ENCODE results near the gene ATP2B3.

Gene ATP2B3

DNA sequence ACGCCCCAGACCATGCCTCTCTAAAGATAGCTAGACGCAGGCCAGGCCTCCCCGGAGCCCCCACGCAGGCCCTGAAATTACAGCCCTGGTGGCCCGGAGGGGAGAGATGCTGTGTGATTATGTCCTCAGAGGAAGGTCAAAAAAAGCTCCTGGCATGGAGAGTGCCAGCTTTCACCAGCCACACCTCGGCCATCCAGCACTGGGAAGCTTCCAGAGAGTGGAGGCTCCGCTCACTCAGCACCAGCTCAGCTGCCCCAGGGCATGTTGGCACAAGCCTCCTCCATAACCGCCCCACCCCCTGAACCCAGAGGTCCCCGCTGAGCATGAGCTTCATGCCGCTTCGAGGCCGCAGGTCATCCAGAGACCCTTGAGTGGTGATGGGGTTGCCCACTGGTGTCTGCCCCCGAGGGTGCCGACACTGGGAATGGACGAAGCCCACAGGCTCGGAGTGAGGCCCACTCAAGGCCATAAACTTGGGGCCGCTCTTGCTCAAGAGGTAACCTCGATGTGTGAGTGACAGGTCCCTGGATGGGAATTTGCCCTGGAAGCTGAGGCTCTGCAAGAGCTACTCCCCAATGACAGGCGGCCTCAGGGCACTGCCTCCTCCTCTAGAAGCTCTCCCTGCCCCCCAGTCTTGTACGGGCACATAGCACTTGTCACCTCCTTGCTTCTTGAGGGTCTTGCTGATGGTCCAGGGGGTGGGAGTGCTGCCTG lies 27.1 kb upstream of the ATP2B3 start:
- DNase-seq: no peak

DNA sequence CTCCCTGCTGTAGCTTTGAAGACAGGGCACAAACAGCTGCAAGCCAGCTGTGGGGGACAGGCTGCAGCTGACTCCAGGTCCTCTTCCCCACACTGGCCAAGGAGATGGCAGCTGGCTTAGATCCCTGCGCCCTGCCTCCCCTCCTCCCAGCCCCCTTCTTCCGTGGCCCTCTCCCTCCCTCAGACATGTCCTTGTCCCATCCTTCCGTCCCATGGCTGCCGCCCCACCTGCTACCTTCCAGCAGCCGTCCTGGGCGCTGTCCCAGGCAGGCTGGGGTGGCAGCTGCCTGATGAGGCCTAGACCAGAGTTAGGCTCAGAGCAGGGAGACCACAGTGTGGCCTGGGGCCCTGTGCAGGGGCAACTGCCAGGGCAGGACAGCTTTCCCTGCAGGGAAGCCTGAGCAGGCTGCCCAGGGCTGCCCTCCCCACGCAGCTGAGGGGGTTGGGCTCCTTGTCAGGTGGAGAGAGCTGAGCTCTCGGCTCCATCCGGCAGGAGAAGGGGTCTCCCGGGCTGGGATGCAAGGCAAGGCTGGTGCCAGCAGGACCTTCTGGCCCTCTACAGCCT lies 26.0 kb upstream of the ATP2B3 start:
- DNase-seq: no peak

DNA sequence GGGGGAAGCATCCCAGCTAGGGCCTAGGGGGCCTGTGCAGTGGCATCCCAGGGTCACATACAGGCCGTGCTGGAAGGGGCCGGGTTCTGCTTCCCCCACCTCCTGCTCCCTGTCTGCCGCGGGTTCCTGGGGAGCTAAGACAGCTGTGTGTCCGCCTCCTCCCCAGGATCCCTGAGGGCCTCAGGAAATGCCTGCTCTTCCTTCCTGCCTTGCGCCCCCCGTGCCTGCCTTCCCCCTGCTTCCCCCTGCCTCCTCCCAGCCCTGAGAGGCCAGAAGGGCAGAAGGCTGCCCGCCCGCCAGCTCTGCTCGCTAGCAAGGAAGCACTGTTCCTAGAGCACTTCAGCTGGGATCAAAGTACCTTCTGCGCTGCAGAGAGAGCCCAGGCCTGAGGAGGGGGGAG lies 25.5 kb upstream of the ATP2B3 start:
- no peak for DNase-seq

DNA sequence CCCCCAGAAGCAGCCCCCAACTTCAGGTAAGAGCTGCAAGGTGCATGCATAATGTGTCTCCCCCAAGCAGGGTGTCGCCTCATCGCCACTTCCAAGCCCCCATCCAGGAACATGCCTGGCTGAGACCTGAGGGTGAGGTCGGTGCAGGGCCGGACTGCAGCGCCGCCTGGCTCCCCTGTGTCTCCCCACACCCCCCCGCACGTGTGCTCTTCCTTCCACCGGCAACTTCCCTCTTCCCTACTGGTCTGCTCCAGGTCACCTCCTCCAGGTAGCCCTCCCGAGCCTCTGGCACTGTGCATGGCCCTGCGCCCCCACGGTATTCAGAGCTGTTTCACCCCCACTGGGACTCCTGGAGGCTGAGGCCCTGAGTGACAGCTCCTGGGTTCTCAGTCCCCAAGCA lies 24.9 kb upstream of the ATP2B3 start:
- DNase-seq: no peak

DNA sequence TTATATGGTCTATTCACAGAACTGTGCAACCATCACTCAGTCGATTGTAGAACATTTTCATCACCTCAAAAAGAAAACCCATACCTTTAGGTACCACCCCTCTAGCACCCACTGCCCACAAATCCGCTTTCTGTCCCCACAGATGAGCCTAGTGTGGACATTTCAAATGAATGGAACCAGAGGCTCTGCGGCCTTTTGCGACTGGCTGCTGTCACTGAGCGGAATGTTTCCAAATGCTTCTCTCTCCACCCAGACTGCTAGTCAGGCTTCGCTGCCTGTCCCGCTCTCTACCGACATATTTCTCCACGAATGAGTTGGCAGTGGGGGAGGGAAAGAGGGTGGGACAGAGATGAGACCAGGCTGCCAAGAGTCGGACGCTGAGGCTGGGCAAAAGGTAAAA lies 24.4 kb upstream of the ATP2B3 start:
- no peak for DNase-seq

DNA sequence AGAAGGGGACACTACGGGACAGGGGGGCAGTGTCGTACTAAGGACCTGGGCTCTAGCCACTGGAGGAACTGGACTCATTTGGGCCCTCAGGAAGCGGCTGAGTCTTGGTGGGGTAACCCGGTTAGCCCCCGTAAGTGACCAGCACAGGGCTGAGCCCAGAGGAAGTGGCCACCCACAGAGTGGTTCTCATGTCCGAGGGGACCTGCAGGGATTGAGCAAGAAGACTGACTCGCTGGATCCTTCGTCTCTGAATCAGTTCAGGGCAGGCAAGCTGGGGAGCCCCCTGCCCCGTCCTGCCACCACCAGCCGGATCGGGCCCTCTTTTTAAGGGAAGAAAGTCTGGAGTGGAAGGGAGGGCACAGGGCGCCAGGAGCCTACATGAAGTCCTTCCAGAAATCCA lies 23.4 kb upstream of the ATP2B3 start:
- DNase-seq: no peak

DNA sequence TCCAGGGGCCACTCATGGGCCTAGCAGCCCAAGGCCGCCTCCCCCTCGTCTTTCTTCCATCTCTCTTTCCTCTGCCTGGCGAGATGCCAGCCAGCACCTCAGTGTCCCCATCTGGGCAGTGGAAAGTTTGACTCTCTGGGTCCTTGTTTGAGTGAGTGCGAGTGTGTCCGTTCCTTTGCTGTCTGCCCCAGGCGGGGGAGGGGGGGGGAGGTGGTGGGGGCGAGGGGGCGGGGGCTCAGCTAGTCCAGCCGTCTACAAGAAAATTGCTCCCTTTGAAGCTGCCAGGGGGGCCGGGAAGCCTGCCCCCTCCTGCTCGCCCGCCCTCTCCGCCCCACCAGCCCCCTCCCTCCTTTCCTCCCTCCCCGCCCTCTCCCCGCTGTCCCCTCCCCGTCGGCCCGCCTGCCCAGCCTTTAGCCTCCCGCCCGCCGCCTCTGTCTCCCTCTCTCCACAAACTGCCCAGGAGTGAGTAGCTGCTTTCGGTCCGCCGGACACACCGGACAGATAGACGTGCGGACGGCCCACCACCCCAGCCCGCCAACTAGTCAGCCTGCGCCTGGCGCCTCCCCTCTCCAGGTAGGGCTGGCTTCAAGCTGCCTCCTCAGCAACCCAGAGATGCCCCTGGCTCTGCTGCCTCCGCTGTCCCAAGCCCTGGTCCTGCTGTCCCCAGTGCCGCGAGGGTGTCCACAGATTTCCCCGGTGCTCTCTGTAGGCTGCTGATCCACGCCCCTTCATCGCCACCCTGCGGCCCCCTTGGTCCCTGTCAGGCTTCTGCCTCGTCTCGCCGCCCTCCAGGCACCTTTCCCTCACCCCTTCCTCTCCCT lies 22.7 kb upstream of the ATP2B3 start, which contains the start of gene BGN:
Gene BGN, plus strand, starts transcription at position 440 of the 821 bp plus-strand sequence. CDS start 9,652 bp downstream, outside the sequence.
- no peak for DNase-seq

DNA sequence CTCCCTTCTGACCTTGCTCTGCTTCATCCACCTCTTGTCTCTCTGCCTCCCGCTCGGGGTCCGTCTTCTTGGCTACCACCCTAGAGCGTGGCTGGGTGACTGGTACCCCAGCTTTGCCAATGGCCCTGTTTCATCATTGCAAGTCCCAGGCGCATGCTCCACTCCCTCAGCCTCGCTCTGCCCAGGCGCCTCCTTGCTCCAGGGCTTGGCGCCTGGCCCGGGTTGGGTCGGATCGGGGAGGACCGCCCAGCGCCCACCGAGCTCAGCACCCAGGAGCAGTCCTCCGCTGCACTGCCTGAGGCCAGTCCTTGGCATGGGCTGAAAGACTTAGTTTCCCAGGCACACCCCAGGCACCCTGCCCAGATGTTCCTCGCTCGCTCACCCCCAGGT lies 22.1 kb upstream of the ATP2B3 start:
- DNase-seq: no peak

DNA sequence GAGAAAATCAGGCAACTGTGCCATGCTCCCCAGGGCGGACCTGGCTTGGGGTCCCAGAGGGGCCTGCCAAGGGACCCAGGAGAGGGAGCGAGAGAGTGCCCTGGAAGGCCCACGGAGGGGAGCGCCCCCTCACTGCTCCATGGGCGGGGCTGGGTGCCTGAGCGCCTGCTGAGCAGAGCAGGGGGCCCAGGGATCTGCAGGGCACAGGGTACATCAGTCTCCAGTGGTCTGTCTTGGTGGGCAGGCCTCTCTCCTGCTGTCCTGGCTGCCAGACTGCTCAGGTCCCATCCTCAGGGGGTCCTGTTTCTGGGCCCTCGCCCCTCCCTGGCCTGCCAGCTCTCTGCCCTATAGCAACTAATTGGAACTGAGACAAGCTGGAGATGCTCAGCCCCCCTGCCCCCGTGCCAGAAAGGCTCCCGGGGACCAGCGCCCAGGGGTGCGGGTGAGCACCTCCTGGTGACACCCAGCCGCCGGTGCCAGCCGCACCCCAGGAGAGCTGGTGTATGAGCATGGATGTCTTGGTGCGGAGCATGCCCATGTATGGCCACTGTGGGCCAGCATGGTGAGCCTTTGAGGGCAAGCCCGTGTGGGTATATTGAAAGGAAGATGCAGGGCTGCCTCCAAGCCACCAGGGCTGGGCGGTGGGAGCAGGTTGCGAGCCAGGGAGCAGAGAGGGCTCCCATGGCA lies 21.4 kb upstream of the ATP2B3 start:
- no peak for DNase-seq

DNA sequence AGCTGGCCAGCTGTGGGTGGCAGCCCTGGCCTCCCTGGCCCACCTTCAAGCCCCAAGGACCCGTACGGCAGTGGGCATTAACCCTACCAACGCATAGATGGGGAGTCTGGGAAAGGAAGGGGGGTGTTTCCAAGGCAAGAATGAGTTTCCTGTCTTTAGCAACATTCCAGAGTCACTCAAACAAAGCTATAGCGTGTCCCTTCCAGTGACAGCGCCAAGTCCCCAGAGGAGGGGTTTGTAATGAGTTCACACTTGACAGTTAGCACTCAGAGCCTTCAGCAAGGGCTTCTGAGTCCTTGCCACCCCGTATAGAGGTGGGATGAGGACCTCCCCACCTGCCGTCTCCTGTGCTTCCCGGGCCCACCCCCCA lies 20.9 kb upstream of the ATP2B3 start:
- no peak for DNase-seq

DNA sequence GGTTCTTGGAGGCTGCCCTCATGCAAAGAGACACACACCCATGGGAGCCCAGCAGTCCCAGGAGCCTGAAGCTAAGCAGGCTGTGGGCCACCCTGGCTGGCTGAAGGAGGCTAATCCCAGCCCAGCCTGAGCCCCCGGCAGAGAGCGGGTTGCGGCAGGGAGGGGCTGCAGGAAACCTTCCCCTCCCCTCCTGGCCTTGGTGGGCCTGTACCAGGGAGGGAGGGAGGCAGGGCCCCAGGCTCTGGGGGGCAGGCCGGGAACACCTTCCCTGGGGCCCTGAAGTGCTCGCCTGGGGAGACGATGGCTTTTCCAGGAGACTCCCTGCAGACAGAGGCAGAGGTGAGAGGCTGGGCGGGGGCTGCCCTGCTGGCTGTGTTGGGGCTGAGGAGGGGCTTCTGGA lies 19.0 kb upstream of the ATP2B3 start:
- DNase-seq: no peak

DNA sequence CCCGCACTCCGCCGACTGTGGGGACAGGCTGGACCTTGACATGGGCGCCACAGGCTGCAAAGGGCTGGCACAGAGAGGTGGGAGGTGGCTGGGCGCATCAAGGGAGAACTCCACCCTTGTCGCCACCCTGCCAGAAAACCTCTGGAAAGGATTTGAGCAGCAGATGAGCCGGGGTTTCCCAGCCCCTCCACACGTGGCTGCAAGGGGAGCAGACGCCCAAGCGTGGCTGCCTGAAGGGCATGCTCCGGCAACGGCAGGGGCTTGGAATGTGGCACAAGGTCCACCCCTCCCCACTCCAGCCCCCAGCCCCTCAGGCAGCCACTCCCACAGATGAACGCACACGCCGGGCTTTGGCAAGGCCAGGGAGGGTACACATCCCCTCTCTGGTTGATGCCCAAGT lies 18.1 kb upstream of the ATP2B3 start:
- DNase-seq: no peak

DNA sequence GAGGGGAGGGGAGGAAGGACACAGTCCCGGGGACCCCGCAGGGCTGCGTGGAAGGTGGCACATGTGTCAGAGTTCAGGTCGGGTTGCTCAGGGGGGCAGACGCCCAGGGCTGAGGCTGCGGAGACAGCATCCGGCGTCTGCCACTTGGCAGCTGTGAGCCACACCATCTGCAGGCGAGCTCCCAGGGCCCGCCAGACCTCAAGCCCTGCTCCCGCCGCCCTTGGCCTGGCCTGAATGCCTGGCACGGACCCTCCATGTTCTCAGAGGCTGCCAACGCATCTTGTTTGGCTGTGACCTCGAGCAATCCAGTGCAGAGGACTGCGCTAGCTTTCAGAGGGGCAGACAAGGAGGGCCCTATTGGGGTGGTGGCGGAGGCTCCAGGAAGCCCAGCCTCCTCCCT lies 17.6 kb upstream of the ATP2B3 start:
- DNase-seq: no peak

DNA sequence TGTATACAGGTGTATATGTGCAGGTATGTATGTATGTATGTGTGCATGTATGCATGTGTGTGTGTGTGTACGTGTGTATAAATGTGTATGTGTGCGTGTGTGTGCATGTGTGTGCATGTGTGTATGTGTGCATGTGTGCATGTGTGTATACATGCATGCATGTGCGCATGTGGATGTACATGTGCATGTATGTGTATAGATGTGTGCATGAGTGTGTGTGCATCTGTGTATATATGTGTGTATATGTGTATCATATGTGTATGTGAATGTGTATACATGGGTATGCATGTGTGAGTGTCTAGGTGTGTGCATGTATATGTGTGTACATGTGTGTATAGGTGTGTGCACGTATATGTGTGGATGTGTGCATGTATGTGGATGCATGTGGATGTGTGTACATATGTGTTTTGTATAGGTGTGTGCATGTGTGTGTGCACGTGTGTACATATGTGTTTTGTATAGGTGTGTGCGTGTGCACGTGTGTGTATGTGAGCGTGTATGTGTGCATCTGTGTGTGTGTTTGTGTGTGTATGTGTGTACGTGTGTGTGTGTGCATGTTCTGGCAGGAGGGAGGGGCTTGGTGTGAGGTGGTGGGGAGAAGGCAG lies 16.7 kb upstream of the ATP2B3 start:
- DNase-seq: no peak

DNA sequence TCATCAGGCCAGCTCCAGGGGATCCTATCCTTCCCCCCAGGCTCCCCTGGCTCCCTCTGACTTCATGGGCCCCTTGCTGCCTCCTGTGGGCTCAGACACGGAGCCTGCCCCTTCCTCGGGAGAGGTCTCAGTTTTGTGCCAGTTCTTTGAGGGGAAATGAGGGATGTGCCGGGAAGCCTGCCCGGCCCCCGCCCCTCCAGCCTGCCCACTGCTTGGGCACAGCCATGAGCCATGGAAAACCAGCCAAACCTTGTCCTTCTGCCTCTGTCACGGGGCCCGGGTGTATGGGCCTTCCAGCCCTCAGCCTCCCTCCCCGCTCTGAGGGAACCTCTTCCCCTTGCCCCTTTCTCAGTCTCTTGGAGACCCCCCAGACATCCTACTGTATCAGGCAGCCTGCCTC lies 15.9 kb upstream of the ATP2B3 start:
- DNase-seq: no peak

DNA sequence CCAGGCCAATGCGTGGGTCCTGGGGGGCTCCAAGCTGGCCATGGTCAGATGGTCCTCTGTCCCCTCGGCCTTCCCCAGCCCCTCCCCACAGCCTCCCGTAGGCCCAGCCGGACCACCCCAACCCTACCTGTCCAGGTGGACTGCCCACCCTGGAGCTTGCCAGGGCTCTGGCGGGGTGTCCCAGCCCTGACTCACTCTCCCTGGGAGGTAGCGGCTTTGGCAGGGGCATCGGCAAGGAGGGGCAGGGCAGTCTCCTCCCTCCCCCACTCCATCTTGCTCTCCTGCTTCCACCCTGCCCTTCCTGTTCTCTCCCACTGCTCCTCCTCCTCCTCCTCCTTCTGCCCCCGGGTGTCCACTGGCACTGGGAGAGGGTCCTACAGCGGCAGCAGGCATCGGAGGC lies 15.3 kb upstream of the ATP2B3 start:
- DNase-seq: no peak

DNA sequence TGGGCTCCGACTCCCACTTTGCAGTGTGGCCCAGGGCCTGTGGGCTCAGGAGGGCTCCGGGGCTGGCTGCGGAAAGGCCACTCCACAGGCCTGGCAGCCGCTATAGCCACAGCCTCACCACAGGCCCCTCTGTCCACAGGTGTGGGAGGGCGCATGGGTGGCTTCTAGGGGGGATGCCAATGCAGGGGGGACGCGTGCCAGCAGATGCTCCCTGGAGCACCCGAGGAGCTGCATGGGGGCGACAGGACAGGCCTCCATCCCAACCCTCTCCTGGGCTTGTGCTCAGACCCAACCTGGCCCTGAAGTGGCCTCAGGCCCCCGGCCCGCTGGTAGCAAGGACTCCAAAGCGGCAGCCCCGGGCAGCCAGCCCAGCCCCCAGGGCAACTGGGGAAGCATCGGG lies 14.6 kb upstream of the ATP2B3 start:
- no peak for DNase-seq

DNA sequence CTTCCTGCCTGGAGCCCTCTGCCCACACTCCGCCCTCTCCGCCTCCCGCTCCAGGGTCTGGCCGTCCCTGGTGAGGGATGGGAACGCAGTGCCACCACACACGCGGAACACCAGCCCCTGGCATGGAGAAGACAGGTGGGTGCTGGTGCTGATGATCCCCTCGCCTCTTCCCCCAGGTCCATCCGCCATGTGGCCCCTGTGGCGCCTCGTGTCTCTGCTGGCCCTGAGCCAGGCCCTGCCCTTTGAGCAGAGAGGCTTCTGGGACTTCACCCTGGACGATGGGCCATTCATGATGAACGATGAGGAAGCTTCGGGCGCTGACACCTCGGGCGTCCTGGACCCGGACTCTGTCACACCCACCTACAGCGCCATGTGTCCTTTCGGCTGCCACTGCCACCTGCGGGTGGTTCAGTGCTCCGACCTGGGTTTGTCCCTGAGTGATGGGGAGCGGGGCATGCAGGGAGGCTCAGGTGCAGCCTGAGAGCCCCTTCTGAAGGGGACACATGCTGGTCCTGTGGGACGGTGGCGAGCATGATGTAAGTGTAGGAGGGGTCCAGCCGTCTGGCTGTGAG lies 12.9 kb upstream of the ATP2B3 start:
- no peak for DNase-seq

DNA sequence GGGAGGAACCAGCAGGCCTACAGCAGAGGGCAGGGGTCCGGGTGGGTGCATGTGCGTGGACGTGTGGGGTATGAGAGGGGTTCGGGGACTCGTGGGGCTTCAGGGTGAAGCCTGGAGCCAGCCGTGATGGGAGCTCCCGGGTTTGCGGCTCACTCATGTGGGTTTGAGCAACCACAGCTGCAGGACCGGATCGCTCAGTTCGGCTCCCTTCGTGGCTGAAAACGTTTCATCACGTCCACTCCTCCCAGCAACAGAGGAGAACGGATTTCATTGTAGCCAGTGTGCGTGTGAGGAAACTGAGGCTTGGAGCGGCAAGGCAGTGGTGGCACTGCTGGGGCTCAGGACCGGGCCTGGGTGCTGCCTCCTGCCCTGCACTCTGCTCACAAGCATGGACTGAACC lies 12.1 kb upstream of the ATP2B3 start:
- no peak for DNase-seq

DNA sequence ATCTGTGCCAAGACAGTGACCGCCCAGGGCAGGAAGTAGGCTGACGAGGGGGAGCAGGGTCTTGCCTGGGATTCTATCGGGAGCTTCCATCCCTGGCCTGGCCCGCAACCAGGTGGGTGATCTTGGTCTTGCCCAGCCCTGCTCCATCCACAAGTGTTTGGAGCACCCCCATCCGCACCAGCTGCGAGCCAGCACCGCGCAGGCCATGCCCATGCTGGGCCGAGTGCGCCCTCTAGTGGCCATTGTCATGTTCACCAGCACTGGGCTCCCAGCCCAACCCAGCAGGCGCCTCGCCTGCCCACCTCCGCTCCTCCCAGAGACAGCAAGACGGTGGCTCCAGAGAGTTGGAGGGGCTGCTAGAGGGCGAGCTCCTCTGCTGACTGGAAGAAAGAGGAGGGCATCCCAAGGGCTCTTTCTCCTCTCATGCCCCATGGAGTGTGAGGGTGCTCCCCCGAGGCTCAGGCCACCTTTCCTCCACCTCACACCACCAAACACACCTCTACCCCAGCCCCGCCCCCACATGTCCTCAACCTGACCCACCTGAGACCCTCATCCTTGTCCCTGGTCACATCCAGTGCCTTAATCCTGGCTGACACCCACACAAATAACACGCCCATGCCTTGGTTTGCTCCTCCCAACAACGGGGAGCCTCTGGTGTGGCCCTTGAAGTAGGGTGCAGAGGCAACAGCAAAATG lies 9.8 kb upstream of the ATP2B3 start:
- peak; percentile 70 for DNase-seq

DNA sequence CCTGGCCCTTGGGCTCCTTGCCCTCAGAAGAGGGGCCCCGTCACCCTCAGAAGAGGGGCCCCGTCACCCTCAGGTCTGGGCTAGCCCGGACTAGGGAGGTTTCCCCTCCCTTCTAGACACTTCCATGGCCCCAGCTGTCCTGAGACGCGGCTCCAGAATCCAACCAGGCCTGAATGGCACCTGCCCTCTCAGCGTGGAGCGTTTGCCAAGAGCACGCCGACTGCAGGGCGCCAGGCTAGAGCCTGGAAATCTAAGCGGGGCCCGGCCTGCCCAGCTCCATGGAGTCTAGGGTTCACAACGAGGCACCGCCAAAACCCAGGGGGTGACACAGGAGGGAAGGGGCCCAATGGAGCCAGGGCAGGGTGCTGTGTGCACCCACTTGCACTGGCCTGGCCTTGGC lies 7.8 kb upstream of the ATP2B3 start:
- no peak for DNase-seq

DNA sequence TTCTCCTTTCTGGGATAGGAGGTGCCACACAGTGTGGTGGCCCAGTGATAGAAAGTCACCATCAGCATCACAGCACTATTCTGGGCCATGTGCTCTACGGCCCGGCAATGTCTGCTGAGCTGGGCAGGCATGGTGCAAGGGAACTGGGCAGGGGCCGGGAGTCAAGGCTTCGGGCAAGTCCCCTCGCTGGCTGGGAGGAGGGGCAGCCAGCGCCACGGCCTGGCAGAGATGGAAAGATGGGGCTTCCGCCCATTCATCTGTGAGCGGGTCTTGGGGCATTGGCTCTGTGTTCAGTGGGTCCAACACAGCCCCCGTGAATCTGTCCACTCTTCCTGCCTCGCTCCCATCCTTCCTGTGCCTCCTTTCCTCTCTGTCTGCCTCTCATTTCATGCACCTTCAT lies 7.1 kb upstream of the ATP2B3 start:
- no peak for DNase-seq
